ENCODE results near the gene CLSTN2.

DNA sequence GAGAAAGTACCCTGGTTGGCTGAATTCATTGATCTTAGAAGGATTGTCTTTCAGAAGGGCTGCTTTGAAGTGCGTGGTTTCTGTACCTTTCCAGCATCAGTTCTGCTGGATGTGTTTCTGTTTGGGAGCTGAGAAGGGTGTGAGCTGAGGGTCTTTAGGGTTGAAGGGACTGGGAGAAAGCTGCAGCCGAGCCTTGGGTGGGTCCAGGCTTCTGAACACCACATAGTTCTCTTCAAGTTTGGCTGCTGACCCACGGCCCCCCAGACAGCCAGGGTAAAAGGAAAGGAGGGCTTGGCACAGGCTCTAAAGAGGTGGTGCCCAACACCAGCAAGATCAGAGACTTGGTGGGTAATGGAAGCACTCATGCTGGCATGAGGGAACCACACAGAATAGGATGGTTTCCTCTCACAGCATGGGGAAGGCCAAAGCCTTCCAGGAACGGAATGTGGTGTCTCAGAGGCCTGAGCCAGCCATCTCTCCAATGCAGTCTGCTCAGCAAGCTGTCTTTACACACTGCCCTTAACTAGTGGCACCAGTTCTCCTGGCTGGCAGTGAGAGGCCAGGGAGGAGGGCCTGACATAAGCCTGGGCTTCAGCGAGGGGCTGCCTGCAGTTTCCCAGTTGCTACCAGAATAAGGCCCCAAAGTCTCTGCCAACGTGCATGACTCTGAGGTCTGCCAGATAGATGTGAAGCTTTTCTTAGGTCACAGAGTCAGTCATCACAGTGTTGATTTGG is 503.9 kb downstream of the CLSTN2 start:
- TF ChIP-seq POLR2A (IDR thresholded peaks at IDR 0.05; ENCODE audit: low read depth) (no peak), EP300 (IDR thresholded peaks at IDR 0.05) (no peak), POLR2AphosphoS5 (IDR thresholded peaks at IDR 0.05) (no peak)
- TF ChIP-seq, protein P1, sequence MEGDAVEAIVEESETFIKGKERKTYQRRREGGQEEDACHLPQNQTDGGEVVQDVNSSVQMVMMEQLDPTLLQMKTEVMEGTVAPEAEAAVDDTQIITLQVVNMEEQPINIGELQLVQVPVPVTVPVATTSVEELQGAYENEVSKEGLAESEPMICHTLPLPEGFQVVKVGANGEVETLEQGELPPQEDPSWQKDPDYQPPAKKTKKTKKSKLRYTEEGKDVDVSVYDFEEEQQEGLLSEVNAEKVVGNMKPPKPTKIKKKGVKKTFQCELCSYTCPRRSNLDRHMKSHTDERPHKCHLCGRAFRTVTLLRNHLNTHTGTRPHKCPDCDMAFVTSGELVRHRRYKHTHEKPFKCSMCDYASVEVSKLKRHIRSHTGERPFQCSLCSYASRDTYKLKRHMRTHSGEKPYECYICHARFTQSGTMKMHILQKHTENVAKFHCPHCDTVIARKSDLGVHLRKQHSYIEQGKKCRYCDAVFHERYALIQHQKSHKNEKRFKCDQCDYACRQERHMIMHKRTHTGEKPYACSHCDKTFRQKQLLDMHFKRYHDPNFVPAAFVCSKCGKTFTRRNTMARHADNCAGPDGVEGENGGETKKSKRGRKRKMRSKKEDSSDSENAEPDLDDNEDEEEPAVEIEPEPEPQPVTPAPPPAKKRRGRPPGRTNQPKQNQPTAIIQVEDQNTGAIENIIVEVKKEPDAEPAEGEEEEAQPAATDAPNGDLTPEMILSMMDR (IDR thresholded peaks at IDR 0.05) = no peak

All from esophagus muscularis mucosa (tissue), 4 donors.